ENCODE measurements around the gene MED15.

- TF ChIP-seq POLR2A (IDR thresholded peaks at IDR 0.05; ENCODE audit: low read depth, low read length), result no peak
- TF ChIP-seq POLR2AphosphoS5 (IDR thresholded peaks at IDR 0.05; ENCODE audit: low read depth, low read length), result no peak
- TF ChIP-seq TAF1 (IDR thresholded peaks at IDR 0.05; ENCODE audit: low read depth, low read length), result no peak
- no peak for TF ChIP-seq SPI1 (IDR thresholded peaks at IDR 0.05; ENCODE audit: low read depth, low read length)
- no peak for TF ChIP-seq POU2F2 (IDR thresholded peaks at IDR 0.05; ENCODE audit: low read depth, low read length)
- no peak for TF ChIP-seq PAX5 (IDR thresholded peaks at IDR 0.05; ENCODE audit: insufficient read depth, low read length, severe bottlenecking)
These were observed 109.1 kb downstream of the MED15 start for GRCh38 chr22:20616451-20617043.
